ENCODE measurements around the gene AKAP12.

AKAP12 gene

GRCh38 chr6:151239603-151240035 is at the start of gene AKAP12:
TSS of gene AKAP12 (plus strand) at chr6:151239967. CDS start at chr6:151240563, 596 bp downstream.
- no peak for DNase-seq (ENCODE audit: low read depth)
- H3K4me3 ChIP-seq (ENCODE audit: low read depth, low read length): peak within 1 kb of the TSS; percentile 80

DNA sequence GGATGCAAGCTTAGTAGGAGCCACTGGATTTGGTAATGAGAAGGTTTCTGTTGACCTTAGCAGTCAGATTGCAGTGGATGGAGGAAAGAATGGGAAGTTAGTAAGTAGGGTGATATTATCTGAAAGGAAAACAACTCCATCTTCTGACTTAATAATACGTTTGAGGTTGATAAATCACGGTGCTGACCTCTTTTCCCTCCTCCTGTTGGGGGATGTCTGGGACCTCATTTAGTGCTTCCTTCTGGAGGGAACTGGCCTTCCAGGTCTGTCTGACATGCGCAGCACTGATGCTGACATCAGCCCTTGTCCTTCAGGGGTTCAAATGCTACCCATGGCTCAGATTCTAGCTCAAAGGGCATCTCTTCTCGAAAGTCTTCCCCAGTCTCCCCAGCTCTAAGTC is 48.2 kb upstream of the AKAP12 start:
- DNase-seq (ENCODE audit: low read depth): no peak
- H3K4me3 ChIP-seq (ENCODE audit: low read depth, low read length): no peak overlapping the region

DNA sequence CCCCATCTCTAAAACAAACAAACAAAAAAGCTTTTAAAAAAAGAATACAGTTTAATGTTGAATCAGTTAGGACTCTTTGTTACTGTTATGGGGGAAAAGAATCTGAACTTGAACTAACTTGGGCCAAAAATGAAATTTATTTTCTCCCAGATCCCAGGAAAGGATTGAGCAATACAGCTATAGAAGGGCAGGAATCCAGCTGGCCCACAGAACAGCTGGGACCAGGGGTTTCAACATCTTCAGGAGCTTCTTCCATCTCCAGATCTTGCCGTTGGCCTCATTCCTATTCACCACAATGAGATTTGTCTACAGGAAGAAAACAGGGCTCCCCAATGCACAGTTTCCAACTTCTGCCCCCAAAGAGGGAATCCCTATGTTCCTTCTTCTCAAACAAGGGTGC is 43.2 kb upstream of the AKAP12 start:
- peak; percentile 76 for DNase-seq (ENCODE audit: low read depth)
- H3K4me3 ChIP-seq (ENCODE audit: low read depth, low read length): no peak overlapping the region

DNA sequence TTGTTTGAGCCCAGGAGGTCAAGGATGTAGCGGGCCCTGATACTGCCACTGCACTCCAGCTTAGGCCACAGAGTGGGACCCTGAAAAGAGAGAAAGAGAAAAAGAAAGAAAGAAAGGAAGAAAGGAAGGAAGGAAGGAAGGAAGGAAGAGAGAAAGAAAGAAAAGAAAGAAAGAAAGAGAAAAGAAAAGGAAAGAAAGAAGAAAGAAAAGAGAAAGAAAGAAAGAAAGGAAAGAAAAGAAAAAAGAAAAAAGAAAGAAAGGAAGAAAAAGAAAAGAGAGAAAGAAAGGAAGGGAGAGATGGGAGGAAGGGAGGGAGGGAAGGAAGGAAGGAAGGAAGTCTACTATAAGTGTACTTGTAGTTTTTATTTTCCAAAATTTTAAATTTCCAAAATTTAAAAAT is 42.2 kb upstream of the AKAP12 start:
- no peak for DNase-seq (ENCODE audit: low read depth)
- H3K4me3 ChIP-seq (ENCODE audit: low read depth, low read length): no peak overlapping the region

DNA sequence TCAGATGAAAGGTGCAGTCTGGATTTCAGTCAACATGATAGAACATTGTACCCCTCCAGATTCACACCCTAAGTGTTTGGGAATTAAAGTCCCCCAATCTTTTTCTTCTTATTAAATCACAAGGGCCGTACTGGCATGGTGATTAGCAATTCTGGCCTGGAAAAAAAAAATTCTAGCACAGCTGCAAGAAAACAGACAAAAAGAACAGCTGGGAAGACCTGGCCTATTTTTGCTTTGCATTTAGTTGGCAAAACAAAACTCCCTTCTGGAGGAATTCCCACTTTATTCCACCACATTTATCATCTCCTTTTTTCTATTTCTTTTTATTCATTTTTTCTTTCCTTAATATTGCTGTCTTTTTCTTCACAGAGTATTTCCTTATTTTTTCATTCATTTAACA is 39.8 kb upstream of the AKAP12 start:
- DNase-seq (ENCODE audit: low read depth): no peak

DNA sequence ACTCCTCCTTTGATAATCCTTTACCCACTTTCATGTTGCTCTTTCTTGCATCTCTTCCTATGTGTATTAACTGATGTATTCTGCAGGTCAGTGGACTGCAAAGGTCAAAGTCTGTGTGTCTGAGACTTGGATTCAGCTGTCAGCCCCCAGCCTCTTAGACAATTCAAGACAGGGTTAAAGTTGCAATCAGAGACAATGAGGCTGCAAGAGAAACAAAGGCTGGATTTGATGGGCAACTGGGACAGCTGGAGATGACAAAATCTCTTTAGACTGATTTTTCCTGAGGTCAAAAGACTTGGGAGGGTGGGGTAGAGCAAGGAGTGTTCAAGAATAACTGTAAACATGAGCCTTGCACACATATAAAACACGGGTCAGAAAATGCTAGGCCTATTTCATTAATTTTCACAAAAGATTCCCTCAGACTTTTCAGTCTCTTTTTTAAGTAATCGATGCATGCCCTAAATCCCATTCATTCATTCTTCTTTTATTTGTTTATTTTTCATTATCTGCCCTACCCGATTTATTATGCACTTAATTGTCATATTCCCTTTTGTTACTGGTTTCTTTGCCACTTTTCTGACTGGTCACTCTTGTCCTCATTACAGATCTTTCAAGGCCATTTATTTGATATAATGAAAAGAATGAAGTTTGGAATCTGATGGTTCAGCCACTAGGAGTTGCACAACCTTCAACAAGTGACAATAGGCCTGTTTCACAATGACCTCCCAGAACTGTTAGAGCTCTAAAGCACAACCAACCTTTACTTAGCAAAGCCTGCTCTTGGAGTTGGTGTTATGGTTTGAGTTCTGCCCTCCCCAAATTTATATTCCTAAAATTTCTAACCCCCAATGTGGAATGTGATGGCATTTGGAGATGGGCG is 33.8 kb upstream of the AKAP12 start:
- no peak for DNase-seq (ENCODE audit: low read depth)
- no peak overlapping the region for H3K4me3 ChIP-seq (ENCODE audit: low read depth, low read length)

More for the DNA sequence above, 39.8 kb upstream of the AKAP12 start:
- no peak overlapping the region for H3K4me3 ChIP-seq (ENCODE audit: low read depth, low read length)

DNA sequence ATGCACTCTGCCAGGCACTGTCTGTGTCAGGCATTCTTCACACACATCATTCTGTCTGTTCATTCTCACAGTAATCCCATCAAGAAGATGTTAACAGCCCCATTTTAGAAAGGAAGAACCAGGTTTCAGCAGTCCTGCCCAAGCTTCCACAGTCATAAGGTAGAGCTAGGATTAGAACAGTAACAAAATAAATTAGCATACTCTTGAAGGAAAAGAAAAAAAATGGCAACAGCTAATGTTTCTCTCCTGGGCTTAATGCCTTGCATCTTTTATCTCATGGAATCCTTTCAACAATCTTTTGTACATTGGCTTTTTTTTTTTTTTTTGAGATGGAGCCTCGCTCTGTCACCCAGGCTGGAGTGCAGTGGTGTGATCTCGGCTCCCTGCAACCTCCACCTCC is 32.1 kb upstream of the AKAP12 start:
- DNase-seq (ENCODE audit: low read depth): no peak
- no peak overlapping the region for H3K4me3 ChIP-seq (ENCODE audit: low read depth, low read length)

GRCh38 chr6:151209071-151209831 is 30.5 kb upstream of the AKAP12 start:
- no peak overlapping the region for H3K4me3 ChIP-seq (ENCODE audit: low read depth, low read length)
- DNase-seq (ENCODE audit: low read depth): no peak

GRCh38 chr6:151211075-151211474 is 28.7 kb upstream of the AKAP12 start:
- no peak for DNase-seq (ENCODE audit: low read depth)
- H3K4me3 ChIP-seq (ENCODE audit: low read depth, low read length): no peak overlapping the region

- no peak for DNase-seq (ENCODE audit: low read depth)
Measured at GRCh38 chr6:151213352-151213751, 26.4 kb upstream of the AKAP12 start.

GRCh38 chr6:151215999-151216398 is 23.8 kb upstream of the AKAP12 start:
- no peak overlapping the region for H3K4me3 ChIP-seq (ENCODE audit: low read depth, low read length)
- no peak for DNase-seq (ENCODE audit: low read depth)

More at GRCh38 chr6:151213352-151213751, 26.4 kb upstream of the AKAP12 start:
- H3K4me3 ChIP-seq (ENCODE audit: low read depth, low read length): no peak overlapping the region

DNA sequence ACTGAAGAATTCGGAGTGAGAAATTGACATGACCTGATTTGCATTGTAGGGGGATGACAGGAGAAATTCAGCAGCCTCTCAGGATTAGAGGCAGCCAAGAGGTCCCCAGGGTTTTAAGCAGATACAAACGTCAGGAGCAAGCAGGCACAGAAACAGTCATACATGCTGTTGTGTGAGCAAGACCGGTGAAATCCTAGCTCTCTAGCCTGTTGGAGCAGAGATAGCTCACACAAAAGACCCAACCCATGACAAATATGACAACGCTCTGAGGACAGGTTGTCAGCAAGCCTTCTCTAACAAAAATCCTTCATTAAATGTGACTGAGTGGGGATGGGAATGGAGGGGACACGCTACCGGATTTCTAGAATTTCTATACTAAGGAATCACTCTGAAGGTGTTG is 23.0 kb upstream of the AKAP12 start:
- H3K4me3 ChIP-seq (ENCODE audit: low read depth, low read length): no peak overlapping the region
- DNase-seq (ENCODE audit: low read depth): no peak

- no peak for DNase-seq (ENCODE audit: low read depth)
- H3K4me3 ChIP-seq (ENCODE audit: low read depth, low read length): no peak overlapping the region
Measured at GRCh38 chr6:151219192-151219591, 20.6 kb upstream of the AKAP12 start.

- DNase-seq (ENCODE audit: low read depth): no peak
- H3K4me3 ChIP-seq (ENCODE audit: low read depth, low read length): no peak overlapping the region
Measured at GRCh38 chr6:151224076-151224475, 15.7 kb upstream of the AKAP12 start.

- no peak for DNase-seq (ENCODE audit: low read depth)
- H3K4me3 ChIP-seq (ENCODE audit: low read depth, low read length): no peak overlapping the region
Measured at GRCh38 chr6:151225919-151226318, 13.8 kb upstream of the AKAP12 start.

- DNase-seq (ENCODE audit: low read depth): no peak
- no peak overlapping the region for H3K4me3 ChIP-seq (ENCODE audit: low read depth, low read length)
Measured at GRCh38 chr6:151228788-151229400, 10.9 kb upstream of the AKAP12 start.

GRCh38 chr6:151229401-151230276 is 10.1 kb upstream of the AKAP12 start:
- no peak overlapping the region for H3K4me3 ChIP-seq (ENCODE audit: low read depth, low read length)
- DNase-seq (ENCODE audit: low read depth): no peak

DNA sequence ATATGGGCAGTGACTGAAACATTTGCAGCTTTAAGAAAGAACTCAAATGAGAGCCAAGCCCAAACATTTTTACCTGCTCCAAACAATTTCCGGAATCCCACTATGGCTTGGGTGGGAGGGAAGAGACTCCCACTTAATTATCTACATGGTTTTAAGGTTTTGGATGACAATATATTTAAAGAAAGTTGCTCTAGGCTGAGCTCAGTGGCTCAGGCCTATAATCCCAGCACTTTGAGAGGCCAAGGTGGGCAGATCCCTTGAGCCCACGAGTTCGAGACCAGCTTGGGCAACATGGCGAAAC is 9.5 kb upstream of the AKAP12 start:
- DNase-seq (ENCODE audit: low read depth): no peak

DNA sequence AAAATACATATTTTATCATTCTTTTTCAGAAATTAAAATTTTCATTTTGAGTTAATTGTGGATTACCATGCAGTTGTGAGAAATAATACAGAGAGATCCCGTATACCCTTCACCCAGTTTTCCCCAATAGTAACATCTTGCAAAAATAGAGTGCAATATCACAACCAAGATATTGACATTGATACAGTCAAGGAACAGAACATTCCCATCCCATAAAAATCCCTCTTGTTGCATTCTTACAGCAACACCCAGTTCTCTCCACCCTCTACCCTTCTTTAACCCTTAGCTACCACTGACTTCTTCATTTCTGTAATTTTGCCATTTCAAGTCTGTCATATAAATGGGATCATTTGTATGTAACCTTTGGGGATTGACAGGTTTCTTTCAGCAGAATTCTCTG is 6.9 kb upstream of the AKAP12 start:
- no peak overlapping the region for H3K4me3 ChIP-seq (ENCODE audit: low read depth, low read length)
- no peak for DNase-seq (ENCODE audit: low read depth)

More for the DNA sequence above, 9.5 kb upstream of the AKAP12 start:
- H3K4me3 ChIP-seq (ENCODE audit: low read depth, low read length): no peak overlapping the region

All from skeletal muscle cell (primary cell).